Activated CD4-positive, CD25-positive, alpha-beta regulatory T cell treated with anti-CD3 and anti-CD28 coated beads, Interleukin-2, amount 50 U/mL, for 24 hours (primary cell): Measurements from ENCODE around the gene ART4.

Experiments
- ATAC-seq, 2 donors: fragments of 150-1000 bp; cut with Tn5 transposase; one replicate each; pipeline ENCODE4 v1.10.0; 2021; ENCODE audit warnings: mild to moderate bottlenecking in 1 of 2, moderate library complexity in 1 of 2

The ART4 gene

DNA sequence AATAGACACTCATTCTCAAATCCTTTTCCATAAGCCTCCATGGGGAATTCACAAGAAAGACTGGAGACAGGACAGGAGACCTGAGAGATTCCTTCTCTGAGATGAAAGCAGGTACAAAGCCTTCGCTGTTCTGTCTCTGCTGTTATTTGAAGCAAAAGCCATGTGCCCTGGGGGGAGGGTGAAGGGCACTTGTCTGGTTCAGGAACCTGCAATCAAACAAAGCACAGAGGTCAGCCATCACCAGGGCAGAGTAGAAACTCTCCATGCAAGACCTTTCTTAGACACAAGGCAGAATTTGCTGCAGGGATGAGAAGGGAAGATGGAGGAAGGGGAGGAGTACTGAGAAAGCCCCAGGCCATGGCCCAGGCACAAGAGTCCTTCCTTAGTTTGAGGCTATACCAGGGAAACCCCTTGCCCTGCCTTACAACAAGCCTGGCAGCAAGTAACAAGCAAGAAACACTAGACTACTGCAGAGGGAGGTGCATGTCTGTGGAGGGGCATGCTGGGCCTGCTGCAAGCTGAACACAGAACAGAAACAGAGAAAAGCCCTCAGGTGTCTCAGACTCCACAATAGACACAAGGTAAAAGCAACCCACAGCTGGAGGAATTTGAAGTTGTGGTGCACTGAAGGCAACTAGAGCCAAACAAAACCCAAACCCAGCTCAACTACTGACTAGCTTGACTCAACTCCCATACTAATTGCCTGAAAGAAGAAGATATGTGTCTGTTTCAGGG, 7.8 kb upstream of the ART4 start:
- no peak for ATAC-seq

- ATAC-seq, result no peak
Observed at GRCh38 chr12:14849661-14850060, 6.3 kb upstream of the ART4 start.

GRCh38 chr12:14846876-14847580, 3.7 kb upstream of the ART4 start:
- ATAC-seq, result no peak

DNA sequence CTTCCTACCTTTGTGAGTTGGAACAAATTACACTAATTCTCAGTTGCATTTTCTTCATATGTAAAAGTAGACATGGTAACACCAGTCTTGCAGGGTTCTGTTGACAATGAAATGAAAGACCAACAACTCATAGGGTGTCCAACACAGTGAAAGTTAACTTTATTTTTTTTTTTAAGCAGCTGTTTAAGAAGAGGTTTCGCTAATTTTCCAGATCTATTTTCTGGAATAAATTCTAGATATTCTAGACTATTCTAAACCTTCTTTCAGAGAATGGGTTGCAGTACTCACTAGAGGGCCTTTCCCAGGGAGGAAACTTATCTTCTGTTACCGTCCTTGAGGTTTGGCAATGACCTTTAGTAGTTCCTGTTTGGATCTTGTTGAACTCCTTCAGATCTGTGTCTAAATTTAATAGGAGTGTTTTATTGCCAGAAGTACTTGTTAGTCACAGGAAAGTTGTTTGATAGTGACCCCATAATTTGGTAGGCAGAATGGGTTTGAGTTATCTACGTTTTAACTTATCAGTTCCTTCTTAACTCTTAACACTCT, 2.8 kb upstream of the ART4 start:
- no peak for ATAC-seq

DNA sequence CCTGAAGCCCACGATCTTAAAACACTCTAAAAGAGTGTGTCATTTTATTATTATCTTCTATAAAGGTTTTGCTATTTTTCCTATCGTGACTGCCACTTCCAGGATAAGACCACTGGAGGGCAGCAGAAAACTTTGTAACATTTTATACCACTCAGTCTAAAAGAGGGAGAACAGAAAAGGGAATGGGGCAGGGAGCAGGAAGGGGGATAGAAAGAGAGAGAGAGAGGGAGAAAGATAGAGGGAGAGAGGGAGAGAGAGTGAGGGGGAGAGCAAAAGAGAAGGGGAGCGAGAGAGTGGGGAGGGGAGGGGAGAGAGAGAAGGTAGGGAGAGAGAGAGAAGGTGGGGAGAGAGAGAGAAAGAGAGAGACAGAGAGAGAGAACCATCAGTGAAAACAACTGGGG, 2.0 kb upstream of the ART4 start:
- ATAC-seq, result peak in 1 of 2 donors; percentile 60

DNA sequence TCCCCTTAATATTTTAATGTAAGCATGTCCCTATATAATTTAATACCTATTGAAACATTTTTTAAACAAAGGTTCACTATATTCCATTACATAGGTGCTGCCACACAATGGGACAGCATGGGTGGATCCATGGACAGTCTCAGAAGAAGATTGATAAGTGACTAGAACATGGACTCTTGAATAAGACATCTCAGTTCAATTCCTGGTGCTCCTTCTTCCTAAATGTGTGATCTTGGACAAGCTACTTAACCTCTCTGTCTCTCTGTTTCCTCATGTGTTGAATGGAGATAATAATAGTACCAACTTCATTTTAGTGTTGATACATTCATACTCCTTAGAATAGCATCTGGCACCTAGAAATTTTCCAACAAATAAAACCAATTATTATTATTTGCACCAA, 1.1 kb upstream of the ART4 start:
- ATAC-seq, result no peak

GRCh38 chr12:14842315-14842714, 1.0 kb downstream of the ART4 start:
- ATAC-seq, result no peak

- no peak for ATAC-seq
Observed at GRCh38 chr12:14841761-14842160, 1.6 kb downstream of the ART4 start.

- ATAC-seq, result no peak
Observed at GRCh38 chr12:14840616-14841015, 2.7 kb downstream of the ART4 start.

DNA sequence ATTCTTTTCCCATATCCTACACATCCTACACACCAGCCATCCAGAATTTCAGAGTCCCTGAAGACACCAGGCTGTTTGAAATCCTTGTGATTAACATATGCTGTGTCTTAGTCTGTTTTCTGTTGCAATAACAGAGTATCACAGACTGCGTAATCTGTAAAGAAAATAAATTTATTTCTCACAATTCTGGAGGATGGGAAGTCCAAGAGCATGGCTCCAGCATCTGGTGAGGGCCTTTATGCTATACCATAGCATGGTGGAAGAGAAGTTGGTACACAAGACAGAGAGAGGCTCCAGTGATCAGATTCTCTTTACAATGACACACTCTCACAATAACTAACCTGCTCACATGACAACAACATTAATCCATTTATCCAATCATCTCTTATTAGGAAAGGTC, 4.1 kb downstream of the ART4 start:
- no peak for ATAC-seq

- peak in 1 of 2 donors; percentile 33 for ATAC-seq
Observed at GRCh38 chr12:14836336-14837210, 6.8 kb downstream of the ART4 start.

DNA sequence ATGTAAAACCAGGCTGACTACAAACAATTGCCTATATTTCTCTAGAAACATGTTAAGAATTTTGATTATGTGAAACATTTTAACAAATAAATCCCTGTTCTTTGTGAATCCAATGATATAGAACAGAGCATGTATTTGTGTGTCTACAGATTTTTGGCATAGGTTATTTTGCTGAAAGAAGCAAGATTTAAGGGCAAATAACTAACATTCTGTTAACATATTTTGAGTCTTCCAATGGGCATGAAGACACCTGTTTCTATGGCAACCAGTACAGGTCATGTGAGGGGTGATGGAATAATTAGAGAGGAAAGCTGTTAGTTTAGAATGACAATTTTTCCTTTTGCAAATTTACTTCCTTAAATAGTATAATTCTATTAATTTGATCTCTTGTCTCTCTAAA, 8.8 kb downstream of the ART4 start:
- ATAC-seq, result no peak

DNA sequence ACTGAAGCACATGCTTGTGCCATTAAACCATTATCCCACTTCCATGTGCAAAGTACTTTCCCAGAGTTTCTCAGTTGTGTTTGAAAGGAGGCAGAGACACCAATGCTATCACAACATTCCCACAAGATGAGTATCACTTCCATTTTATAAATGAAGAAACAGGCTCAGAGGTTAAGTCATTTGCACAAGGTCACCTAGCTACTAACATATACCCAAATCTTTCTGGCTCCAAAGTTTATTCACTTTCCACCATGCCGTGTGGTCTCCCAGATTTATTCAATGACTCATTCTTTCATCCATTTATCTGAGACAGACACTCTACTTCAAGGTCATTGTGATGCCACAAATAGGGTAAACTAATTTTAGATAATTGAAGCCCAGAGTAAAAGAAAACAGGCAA, 9.4 kb downstream of the ART4 start:
- ATAC-seq, result no peak

DNA sequence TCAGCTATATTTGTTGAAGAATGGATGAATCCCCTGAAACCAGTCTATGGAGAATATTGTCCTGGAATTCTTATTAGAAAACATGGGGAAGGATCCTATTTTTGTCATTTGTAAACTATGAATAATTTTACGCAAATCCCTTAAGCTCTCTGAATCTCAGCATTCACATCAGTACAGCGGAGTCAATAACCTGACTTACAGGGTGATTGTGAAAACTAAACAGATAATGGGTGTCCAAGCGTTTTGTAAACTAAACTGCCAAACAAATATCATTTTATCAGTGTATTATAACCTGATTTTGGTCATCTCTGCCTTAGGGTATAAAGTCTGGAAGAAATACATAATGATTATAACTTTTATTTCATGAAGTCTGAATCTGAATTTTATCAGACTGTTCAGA, 10.0 kb downstream of the ART4 start:
- no peak for ATAC-seq

DNA sequence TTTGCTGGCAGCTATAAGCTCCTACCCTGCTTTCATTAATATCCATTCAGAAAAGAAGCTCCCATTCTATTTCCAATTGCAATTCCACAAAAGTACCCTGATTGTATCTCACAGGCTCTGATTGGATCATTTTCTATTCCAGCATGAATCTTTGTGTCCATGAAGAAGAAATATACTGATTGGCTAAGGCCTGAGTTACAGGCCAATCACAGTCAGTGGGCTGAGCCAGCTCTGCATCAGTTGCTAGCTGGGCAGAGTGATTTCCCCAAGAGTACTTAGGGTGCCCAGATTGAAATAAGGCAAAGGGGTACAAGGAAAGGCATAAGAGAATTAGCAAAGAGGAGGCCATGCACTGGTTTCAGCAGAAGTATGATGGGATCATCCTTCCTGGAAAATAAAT, 14.4 kb downstream of the ART4 start:
- peak in 1 of 2 donors; percentile 30 for ATAC-seq

GRCh38 chr12:14827043-14827442, 16.3 kb downstream of the ART4 start:
- no peak for ATAC-seq

- ATAC-seq, result no peak
Observed at GRCh38 chr12:14826491-14826890, 16.8 kb downstream of the ART4 start.

GRCh38 chr12:14825256-14825655, 18.1 kb downstream of the ART4 start:
- no peak for ATAC-seq

DNA sequence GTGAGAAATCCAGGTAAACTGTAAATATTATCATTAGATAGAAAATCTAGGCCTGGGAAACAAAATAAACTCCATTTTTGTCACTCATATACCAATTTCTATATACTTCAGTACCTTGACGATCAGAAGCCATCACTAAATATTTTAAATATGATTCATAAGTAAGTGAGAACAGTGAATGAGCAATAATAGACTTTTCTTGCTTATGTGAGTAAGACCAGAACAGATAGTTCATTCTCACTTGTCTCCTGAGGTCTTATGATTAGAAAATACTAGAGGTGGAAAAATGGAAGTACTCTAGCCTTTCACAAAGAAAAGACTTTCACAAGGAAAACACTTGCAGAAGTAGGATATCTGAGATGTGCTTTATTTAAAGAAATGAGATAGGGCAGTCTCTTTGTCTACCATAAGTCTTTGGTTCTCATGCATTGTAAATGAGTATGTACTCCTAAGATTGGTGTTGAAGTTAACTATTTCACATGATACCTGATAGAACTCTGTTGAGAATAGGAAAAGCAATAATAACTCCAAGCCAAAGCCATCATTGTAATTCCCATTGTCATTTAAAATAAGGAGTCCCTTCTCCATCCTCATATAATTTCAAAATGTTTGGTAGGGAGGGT, 19.2 kb downstream of the ART4 start:
- ATAC-seq, result peak; percentile 81 to 85

DNA sequence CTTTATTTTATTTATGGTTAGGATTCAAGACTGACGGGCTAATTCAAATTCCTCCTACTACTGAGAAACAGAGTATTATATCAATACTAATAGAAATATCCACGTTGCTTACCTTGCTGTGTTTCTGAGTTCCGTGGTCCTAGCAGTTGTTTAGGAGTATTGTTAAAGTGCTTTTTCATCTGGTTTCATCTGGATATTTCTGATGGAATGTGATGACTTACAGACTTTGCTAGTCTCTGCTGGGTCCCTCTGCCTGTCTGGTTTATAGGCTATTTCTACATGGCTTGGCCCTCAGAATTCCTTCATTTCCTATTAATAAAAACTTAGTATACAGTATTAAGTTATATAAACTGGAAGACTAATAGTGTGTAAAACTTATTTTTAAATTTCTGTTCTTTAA, 29.3 kb downstream of the ART4 start, which contains the start of gene SMCO3:
Gene SMCO3 (minus strand): TSS at position 169 of the 400 bp plus-strand sequence. CDS start 7,502 bp downstream, outside the sequence.
- ATAC-seq, result no peak

GRCh38 chr12:14811486-14811885, 31.8 kb downstream of the ART4 start:
- ATAC-seq, result no peak

- no peak for ATAC-seq
Observed at GRCh38 chr12:14810953-14811483, 32.3 kb downstream of the ART4 start.
